K562 (cell line): ENCODE results near the gene COPA. TPM values are rescaled to one million over a fixed set of nuclear protein-coding genes. Genes with fewer than 3 reads are reported as not detected.

Source experiments
- EHMT2 ChIP-seq: fragments of 450-650 bp; IDR thresholded peaks from 2 replicates; pipeline ENCODE4 v1.6.1; 2018; ENCODE audit warnings: antibody characterized with exemption
- FOSL1 ChIP-seq: fragments of 200-800 bp; sonication (Bioruptor generic); conservative IDR thresholded peaks from 2 replicates; pipeline ENCODE4 v1.6.1; 2016; ENCODE audit warnings: missing genetic modification characterization, missing compliant biosample characterization
- GABPA ChIP-seq: fragments of 200-800 bp; sonication (Bioruptor generic); conservative IDR thresholded peaks from 2 replicates; pipeline ENCODE4 v1.6.1; 2016; ENCODE audit warnings: low read depth, missing genetic modification characterization, missing compliant biosample characterization
- HMGN3 ChIP-seq: IDR thresholded peaks from 2 replicates; pipeline ENCODE4 v1.6.1; 2011; ENCODE audit warnings: borderline replicate concordance, low read depth, mild to moderate bottlenecking, mixed read lengths, low read length; ENCODE audit not compliant: insufficient read length; ENCODE audit errors: extremely low read depth
- KAT8 ChIP-seq: fragments of 450-650 bp; IDR thresholded peaks from 2 replicates; pipeline ENCODE4 v1.6.1; 2016; ENCODE audit warnings: low read depth, mild to moderate bottlenecking
- STAT5B ChIP-seq: fragments of 250-450 bp; sonication (Bioruptor Pico); IDR thresholded peaks from 2 replicates; pipeline ENCODE4 v1.8.0; 2021; ENCODE audit warnings: mild to moderate bottlenecking, inconsistent platforms
- TEAD1 ChIP-seq, 2 experiments: fragments of 450-650 bp in 1 of 2; sonication (generic) in 1 of 2; formaldehyde crosslinking; IDR thresholded peaks; 2 replicates each; pipeline versions ENCODE4 v1.4.0 to v1.8.0; 2020 to 2022; ENCODE audit warnings: mild to moderate bottlenecking in 2 of 2, missing genetic modification reagents in 1 of 2
- TSC22D4 ChIP-seq: fragments of 450-650 bp; IDR thresholded peaks from 2 replicates; pipeline ENCODE4 v1.6.1; 2016; ENCODE audit warnings: missing genetic modification characterization, missing biosample characterization, control low read depth
- polyA plus RNA-seq, 8 experiments: library from polyadenylated mRNA; depleted of rRNA in 4 of 8; stranded (reverse) in 5 of 8; unstranded in 3 of 8; fragments of >200 nt; fragmentation: Nextera tagmentation in 2 of 8; fragmentation: Illumina TruSeq in 1 of 8; extraction: Ambion mirVana in 2 of 8; extraction: Trizol in 1 of 8; gene quantifications; 2 replicates each; pipeline versions ENCODE4 v1.2.1 to v1.2.3, GENCODE V29; 2011 to 2014; ENCODE audit warnings: inconsistent platforms in 1 of 8, missing spikeins in 1 of 8
- total RNA-seq, 7 experiments: library from RNA; depleted of rRNA in 6 of 7; stranded (reverse); fragments of >200 nt in 6 of 7; fragmentation: Illumina TruSeq in 2 of 7; extraction: Trizol in 2 of 7; gene quantifications; 2 replicates each; pipeline versions ENCODE4 v1.2.1 to v1.2.3, GENCODE V29; 2011 to 2021; ENCODE audit warnings: low replicate concordance in 1 of 7
- TF ChIP-seq, protein P1 (sequence below): fragments of 250-450 bp; sonication (Bioruptor Pico); IDR thresholded peaks from 2 replicates; pipeline ENCODE4 v1.4.0; 2020; ENCODE audit warnings: mild to moderate bottlenecking, moderate library complexity
- TF ChIP-seq, protein P2 (sequence below), 2 experiments: fragments of 450-650 bp in 1 of 2; sonication (generic) in 1 of 2; formaldehyde crosslinking in 1 of 2; IDR thresholded peaks; 2 replicates each; pipeline versions ENCODE4 v1.7.1 to v1.9.0; 2016 to 2022; ENCODE audit warnings: inconsistent platforms in 1 of 2, mild to moderate bottlenecking in 1 of 2, missing genetic modification reagents in 1 of 2
- TF ChIP-seq, protein P3 (sequence below): fragments of 250-450 bp; sonication (Bioruptor Pico); IDR thresholded peaks from 2 replicates; pipeline ENCODE4 v1.8.0; 2021; ENCODE audit warnings: borderline replicate concordance, mild to moderate bottlenecking, moderate library complexity; ENCODE audit not compliant: poor library complexity, severe bottlenecking

The COPA gene
- total and polyA plus RNA-seq, 9 of the 15 experiments (the other 6 are each of a cell fraction or from before 2014, with no cell fraction given): 49.8 to 222 (median 110) TPM

DNA sequence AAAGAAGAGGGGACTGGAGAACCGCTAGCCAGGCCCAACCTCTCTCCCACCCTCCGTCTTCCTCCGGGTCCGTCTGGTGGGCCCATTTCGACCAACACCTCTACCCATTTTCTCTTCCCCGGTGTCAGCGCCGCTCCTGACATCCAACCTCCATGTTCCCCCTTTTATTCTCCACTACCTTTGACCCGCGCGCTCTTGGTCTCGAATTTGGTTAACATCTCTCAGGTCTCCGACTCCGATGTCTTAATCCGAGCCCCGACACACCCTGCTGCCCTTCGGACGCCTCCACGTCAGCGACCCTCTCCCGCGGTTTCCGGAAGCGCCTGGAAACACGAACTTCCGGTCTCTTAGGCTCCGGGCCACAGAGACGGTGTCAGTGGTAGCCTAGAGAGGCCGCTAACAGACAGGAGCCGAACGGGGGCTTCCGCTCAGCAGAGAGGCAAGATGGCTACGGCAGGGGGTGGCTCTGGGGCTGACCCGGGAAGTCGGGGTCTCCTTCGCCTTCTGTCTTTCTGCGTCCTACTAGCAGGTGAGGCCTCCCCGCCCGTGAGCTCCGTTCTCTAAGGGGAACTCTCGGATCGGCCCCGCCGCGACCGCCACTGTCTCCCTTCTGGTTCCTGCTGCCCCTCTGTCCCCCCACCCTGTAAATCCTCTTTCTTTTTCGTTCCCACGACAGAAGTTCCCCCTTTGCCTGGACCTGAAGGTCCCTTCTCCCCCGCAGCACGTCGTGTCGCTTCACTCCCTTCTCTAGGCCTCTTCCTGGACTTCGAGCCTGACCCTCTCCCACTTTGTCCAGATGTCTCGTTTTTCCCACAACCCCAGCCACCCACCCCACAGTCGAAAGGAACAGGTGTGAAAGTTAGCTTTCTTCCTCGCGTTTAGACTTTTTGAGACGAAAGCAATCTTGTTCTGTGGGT, at the start of gene COPA, which contains the start of gene NCSTN (continued):
- TF ChIP-seq, protein P1, sequence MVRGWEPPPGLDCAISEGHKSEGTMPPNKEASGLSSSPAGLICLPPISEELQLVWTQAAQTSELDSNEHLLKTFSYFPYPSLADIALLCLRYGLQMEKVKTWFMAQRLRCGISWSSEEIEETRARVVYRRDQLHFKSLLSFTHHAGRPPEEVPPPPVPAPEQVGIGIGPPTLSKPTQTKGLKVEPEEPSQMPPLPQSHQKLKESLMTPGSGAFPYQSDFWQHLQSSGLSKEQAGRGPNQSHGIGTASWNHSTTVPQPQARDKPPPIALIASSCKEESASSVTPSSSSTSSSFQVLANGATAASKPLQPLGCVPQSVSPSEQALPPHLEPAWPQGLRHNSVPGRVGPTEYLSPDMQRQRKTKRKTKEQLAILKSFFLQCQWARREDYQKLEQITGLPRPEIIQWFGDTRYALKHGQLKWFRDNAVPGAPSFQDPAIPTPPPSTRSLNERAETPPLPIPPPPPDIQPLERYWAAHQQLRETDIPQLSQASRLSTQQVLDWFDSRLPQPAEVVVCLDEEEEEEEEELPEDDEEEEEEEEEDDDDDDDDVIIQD (CRISPR knock-in tag): no peak
- no peak for TF ChIP-seq TSC22D4 (tag)
- no peak for TF ChIP-seq FOSL1
- 0 out of 2 replicates have a peak, but pooled peaks have one; percentile 33 for TF ChIP-seq KAT8
- peak; percentile 37 for TF ChIP-seq HMGN3
- TF ChIP-seq STAT5B (CRISPR knock-in tag): no peak
- peak in 1 of 2 experiments; percentile 80; a peak in 2 of 4 replicates for TF ChIP-seq TEAD1 (CRISPR knock-in tag; IDR thresholded peaks at IDR 0.05)
- TF ChIP-seq, protein P2, sequence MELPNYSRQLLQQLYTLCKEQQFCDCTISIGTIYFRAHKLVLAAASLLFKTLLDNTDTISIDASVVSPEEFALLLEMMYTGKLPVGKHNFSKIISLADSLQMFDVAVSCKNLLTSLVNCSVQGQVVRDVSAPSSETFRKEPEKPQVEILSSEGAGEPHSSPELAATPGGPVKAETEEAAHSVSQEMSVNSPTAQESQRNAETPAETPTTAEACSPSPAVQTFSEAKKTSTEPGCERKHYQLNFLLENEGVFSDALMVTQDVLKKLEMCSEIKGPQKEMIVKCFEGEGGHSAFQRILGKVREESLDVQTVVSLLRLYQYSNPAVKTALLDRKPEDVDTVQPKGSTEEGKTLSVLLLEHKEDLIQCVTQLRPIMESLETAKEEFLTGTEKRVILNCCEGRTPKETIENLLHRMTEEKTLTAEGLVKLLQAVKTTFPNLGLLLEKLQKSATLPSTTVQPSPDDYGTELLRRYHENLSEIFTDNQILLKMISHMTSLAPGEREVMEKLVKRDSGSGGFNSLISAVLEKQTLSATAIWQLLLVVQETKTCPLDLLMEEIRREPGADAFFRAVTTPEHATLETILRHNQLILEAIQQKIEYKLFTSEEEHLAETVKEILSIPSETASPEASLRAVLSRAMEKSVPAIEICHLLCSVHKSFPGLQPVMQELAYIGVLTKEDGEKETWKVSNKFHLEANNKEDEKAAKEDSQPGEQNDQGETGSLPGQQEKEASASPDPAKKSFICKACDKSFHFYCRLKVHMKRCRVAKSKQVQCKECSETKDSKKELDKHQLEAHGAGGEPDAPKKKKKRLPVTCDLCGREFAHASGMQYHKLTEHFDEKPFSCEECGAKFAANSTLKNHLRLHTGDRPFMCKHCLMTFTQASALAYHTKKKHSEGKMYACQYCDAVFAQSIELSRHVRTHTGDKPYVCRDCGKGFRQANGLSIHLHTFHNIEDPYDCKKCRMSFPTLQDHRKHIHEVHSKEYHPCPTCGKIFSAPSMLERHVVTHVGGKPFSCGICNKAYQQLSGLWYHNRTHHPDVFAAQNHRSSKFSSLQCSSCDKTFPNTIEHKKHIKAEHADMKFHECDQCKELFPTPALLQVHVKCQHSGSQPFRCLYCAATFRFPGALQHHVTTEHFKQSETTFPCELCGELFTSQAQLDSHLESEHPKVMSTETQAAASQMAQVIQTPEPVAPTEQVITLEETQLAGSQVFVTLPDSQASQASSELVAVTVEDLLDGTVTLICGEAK (IDR thresholded peaks at IDR 0.05): peak; percentile 97
- TF ChIP-seq, protein P2 (CRISPR knock-in tag; IDR thresholded peaks at IDR 0.05): no peak
- TF ChIP-seq EHMT2: no peak
- peak; percentile 98 for TF ChIP-seq GABPA (tag)
- TF ChIP-seq, protein P3, sequence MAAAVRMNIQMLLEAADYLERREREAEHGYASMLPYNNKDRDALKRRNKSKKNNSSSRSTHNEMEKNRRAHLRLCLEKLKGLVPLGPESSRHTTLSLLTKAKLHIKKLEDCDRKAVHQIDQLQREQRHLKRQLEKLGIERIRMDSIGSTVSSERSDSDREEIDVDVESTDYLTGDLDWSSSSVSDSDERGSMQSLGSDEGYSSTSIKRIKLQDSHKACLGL: no peak
